ENCODE results near the gene DHX9.
"Not testable (repeated sequence)": the region's sequence is repeated elsewhere in the genome, so short reads cannot be mapped to it uniquely, and the experiment has no call there.

Gene DHX9

DNA sequence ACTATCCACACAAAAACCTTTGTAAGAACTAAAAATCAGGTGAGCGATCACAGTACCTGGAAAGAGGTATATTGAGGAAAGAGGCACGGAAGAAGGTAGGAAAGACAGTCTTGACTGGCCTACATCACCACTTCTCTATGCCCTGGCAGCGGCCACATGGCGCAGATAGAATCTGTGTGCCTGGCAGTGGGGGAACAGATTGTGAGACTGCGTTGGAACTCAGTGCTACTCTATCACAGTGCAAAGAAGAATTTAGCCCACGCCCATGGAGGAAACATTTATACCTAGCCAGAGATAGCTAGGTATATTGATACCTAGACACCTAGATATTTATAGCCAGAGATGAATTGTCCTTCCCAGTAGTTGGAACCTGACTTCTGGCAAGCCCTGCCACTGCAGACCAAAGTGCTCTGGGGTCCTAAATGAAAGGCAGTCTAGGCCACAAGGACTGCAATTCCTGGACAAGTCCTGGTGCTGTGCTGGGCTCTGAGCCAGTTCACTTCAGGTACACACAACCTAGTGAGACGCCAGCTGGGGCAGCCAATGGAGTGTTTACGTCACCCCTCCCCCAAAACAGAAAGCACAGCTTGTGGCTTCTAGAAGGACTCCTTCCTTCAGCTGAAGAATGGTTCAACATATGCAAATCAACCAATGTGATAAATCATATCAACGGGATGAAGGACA is 51.9 kb downstream of the DHX9 start:
- DNase-seq: no peak

DNA sequence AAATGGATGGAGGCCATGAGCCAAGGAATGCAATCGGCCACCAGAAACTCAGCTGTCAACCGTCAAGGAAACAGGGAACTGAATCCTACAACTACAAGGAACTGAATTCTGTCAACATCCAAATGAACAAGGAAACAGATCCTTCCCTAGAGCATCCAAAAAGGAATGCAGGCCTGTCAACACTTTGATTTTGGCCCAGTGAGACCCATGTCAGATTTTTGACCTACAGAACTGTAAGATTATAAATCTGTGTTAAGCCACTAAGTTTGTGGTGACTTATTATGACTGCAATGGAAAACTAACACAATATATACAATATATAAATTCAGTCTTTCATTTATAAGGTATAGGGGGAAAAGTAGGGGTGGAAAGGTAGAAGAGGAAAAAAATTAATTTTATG is 58.5 kb downstream of the DHX9 start:
- DNase-seq: peak; percentile 4

DNA sequence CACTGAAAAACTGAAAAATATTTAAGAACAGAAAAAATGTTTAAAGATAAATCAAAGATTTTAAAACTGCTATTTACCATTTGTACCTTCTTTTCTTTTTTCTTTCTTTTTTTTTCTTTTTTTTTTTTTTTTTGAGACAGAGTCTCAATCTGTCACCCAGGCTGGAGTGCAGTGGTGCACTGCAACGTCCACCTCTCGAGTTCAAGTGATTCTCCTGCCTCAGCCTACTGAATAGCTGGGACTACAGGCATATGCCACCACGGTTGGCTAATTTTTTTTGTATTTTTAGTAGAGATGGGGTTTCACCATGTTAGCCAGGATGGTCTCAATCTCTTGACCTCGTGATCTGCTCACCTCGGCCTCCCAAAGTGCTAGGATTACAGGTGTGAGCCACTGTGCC is 62.8 kb downstream of the DHX9 start:
- DNase-seq: not testable (repeated sequence)

DNA sequence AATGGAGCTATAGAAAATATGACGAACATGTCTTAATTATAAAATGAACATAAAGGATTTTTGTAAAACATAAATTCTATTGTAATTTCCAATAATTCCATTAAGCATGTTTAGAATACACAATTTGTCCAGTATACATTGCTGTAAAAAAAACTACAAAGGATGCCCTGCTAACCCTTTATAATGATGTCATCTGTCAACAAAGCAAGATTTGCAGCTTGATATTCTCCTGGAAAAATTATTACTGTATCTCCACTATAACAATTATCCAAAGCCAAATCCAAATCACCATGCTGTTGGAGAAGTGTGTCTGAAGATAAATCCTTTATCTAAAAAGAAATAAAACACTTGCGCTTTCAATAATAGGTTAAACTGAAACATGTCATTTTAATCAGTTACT is 66.2 kb downstream of the DHX9 start:
- DNase-seq: no peak

DNA sequence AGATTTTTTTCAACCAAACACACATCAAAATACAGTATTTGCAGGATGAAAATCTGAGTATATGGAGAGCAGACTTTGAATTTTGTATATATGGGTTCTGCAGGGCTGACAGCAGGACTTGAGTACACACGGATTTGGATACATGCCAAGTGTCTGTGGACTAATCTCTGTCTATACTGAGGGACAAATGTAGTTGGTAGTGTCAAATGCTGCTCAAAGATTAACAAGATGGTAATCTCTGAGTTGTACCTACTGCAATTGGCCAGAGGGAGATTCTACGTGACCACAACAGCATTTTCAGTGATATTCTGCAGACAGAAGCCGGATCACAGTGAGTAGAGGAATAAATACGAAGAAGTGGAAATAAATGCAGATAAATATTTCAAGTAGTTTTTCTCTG is 70.4 kb downstream of the DHX9 start:
- no peak for DNase-seq

DNA sequence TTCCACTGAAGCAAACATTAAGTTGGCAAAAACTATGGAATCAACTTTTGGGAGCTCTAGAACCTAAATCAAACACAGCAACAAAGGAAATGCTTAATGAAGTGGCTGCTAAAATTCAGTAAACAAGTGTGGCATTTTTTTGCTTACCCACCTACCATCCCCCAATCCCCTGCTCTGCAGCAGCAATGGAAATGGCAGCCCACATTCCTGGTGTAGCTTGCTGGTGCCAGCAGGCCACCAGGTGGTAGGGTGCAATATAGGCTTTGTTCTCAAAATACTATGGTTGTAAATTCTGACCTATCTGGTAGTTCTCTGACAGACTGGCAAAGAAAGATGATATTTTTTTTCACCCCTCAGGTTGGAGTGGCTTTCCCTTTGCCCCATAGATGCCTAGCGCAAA is 71.0 kb downstream of the DHX9 start:
- no peak for DNase-seq

DNA sequence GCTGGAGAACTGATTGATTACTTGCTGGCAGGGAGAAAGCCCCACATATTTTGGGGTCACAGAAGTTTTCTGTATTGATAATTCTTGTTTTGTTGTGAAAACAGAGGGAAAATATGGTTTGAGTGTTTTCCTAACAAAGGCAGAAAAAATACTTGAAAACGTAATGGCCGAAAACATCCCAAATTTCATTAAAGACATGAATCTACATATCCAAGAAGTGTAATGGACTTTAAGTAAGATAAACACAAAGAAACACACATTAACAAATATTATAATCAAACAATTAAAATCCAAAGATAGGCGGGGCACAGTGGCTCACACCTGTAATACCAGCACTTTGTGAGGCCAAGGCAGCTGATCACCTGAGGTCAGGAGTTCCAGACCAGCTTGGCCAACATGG is 74.3 kb downstream of the DHX9 start:
- no peak for DNase-seq

DNA sequence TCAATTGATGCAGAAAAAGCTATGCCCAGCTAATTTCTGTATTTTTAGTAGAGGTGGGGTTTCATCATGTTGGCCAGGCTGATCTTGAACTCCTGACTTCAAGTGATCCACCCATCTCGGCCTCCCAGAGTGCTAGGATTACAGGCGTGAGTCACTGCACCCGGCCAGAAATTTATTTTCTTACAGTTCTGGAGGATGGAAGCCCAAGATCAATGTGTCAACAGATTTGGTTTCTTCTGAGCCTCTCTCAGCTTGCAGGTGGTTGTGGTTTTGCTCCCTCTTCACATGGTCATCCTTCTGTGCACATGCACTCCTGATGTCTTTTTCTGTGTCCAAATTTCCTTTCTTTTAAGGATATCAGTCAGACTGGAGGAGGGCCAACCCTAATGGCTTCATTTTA is 78.2 kb downstream of the DHX9 start:
- peak; percentile 81 for DNase-seq

DNA sequence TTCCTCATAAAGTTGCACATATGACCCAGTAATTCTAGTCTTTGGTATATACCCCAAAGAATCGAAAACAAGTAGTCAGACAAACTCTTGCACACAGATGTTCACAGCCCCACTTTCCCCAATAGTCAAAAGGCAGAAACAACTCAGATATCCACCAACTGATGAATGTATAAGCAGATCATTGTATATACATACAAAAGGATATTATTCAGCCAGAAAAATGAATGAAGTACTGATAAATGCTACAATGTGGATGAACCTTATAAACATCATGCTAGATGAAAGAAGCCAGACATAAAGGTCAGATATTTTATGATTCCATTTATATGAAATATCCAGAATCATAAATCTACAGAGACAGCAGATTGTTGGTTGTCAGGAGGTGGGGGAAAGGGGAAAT is 86.5 kb downstream of the DHX9 start:
- no peak for DNase-seq

DNA sequence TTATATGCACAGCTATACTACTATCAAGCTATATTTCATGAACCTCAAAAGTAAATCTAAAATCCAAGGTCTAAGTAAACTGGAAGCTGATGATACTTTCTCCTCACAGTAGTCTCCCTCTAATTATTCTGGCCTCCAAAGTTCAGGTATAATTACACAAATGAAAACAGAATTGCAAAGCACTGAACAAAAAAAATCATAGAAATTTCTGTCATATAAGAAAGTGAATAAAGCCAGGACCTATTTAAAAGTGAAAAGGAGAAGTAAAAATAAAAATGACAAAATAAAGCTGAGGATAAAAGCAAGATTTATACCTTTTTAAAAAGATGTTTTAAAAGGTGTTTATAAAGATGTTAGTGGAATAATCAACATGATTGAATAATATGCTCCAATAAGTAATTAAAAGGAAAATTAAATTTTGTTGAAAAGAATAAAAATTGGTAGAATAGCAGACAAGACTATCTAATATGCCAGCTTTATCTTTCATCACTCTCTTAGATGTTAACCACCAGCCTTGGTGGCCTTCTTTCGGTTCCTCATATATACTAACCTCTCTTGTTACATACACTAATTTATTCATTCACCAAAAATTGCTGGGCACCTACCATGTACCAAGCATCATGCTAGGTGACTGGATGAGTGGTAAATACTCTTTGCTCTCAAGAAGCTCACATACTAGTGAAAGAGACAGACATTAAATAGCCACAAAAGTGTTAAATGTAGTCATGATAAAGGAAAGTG is 88.7 kb downstream of the DHX9 start:
- DNase-seq: peak; percentile 79

DNA sequence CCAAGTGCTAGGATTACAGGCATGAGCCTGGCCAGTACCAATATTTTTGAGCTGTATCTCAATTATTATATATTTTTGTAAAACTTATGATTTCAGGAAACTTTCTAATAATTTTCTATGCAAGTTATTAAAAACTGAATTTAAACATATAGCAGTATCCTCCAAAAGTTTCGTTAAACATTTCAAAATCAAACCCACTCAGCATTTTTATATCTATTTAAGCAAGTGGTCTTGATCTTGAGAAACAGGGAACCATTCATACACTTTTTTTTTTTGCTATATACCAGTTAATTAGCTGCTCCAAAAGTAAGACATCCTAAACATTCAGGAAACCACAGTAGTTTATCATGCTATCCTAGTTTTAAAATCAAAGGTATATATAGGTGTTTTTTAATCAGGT is 91.8 kb downstream of the DHX9 start:
- DNase-seq: no peak

DNA sequence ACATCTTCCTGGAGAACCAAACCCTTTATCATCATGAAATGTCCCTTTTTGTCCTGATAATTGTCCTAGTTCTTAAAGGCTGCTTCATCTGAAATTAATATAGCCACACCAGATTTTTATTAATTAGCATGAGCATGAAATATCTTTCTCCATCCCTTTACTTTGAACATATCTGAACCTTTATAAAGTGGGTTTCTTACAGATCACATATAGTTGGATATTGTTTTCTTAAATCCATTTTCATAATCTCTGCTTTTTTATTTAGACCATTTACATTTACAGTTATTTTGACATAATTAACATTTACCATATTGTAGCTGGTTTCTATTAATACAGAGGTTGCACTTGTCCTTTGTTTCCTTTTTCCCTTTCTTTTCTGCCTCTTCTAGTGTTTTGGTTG is 96.6 kb downstream of the DHX9 start:
- DNase-seq: no peak
